Endothelial cell of umbilical vein (primary cell): ENCODE data around the gene CCDC91. TPM values are rescaled to one million over a fixed set of nuclear protein-coding genes. Genes with fewer than 3 reads are reported as not detected.

Experiments
- BruUV-seq: library from RNA; stranded (reverse); fragments of 400-500 nt; replicated peaks from 2 replicates; lab custom pipeline; 2021; lab: Mats Ljungman, UMichigan
- CTCF ChIA-PET: fragments of 300-600, 350-600 bp; sonication (Branson Sonifier 250); formaldehyde crosslinking; loops from one replicate; lab custom pipeline; 2021; ENCODE audit warnings: antibody characterized with exemption, inconsistent platforms; lab: Charles Lee
- POLR2A ChIA-PET: fragments of 300-600, 350-600 bp; sonication (Branson Sonifier 250); formaldehyde crosslinking; loops from one replicate; lab custom pipeline; 2021; ENCODE audit warnings: antibody characterized with exemption, inconsistent platforms; lab: Charles Lee
- DNase-seq: peaks from one replicate; pipeline ENCODE4 v3.0.0-alpha.2; 2011; ENCODE audit warnings: low read depth, low spot score
- FAIRE-seq: peaks from 2 replicates; lab custom pipeline; 2011; peaks lifted over from hg19 to GRCh38; lab: Jason Lieb, UNC
- H2AFZ ChIP-seq: 2 replicates; pipeline ENCODE4 v1.6.0; 2012; ENCODE audit warnings: low read depth, low read length, control low read depth, inconsistent platforms
- H3K27ac ChIP-seq: 2 replicates; pipeline ENCODE4 v1.5.1; 2011; ENCODE audit warnings: low read depth, mild to moderate bottlenecking, control low read depth, low read length, moderate library complexity; ENCODE audit not compliant: insufficient read depth
- H3K27me3 ChIP-seq, 2 experiments: 2 replicates each; pipeline versions ENCODE4 v1.6.0 to v1.6.1; 2011; ENCODE audit warnings: low read length in 2 of 2, mixed read lengths in 1 of 2; ENCODE audit not compliant: control insufficient read depth in 2 of 2, insufficient read depth in 2 of 2
- H3K36me3 ChIP-seq, 2 experiments: 2 replicates in 1 of 2; 3 replicates in 1 of 2; pipeline ENCODE4 v1.5.1; 2011; ENCODE audit warnings: low read length in 2 of 2, mild to moderate bottlenecking in 1 of 2, moderate library complexity in 1 of 2; ENCODE audit not compliant: control insufficient read depth in 2 of 2, insufficient read depth in 2 of 2; ENCODE audit errors: extremely low read depth in 1 of 2
- H3K4me1 ChIP-seq: 3 replicates; pipeline ENCODE4 v1.5.1; 2011; ENCODE audit warnings: mild to moderate bottlenecking, low read length; ENCODE audit not compliant: control insufficient read depth, insufficient read depth; ENCODE audit errors: extremely low read depth
- H3K4me2 ChIP-seq: 2 replicates; pipeline ENCODE4 v1.6.1; 2011; ENCODE audit warnings: low read length, control low read depth, mixed read lengths; ENCODE audit not compliant: insufficient read depth
- H3K4me3 ChIP-seq, 3 experiments: fragments of 200-600 bp in 1 of 3; sonication (generic), shearing (Covaris generic) in 1 of 3; replicated peaks in 1 of 3; 2 replicates each; pipeline ENCODE4 v1.5.1; 2011 to 2016; ENCODE audit warnings: control low read depth in 3 of 3, low read length in 3 of 3, mild to moderate bottlenecking in 2 of 3, inconsistent platforms in 1 of 3, low read depth in 1 of 3, moderate library complexity in 1 of 3; ENCODE audit not compliant: insufficient read depth in 1 of 3
- H3K79me2 ChIP-seq: 2 replicates; pipeline ENCODE4 v1.6.0; 2012; ENCODE audit warnings: low read length, inconsistent platforms; ENCODE audit not compliant: control insufficient read depth, insufficient read depth
- H3K9ac ChIP-seq: replicated peaks from 2 replicates; pipeline ENCODE3; 2011; ENCODE audit warnings: low read length, control low read depth; ENCODE audit not compliant: insufficient read depth; ENCODE audit errors: extremely low read depth
- H3K9me1 ChIP-seq: replicated peaks from 3 replicates; pipeline ENCODE4 v1.6.0; 2011; ENCODE audit warnings: mild to moderate bottlenecking, low read length; ENCODE audit not compliant: control insufficient read depth, insufficient read depth; ENCODE audit errors: extremely low read depth
- H3K9me3 ChIP-seq: replicated peaks from 2 replicates; pipeline ENCODE4 v1.5.1; 2012; ENCODE audit warnings: low read length, inconsistent platforms; ENCODE audit not compliant: control insufficient read depth, insufficient read depth
- H4K20me1 ChIP-seq: replicated peaks from 2 replicates; pipeline ENCODE3; 2011; ENCODE audit warnings: mild to moderate bottlenecking, low read length; ENCODE audit not compliant: control insufficient read depth, insufficient read depth; ENCODE audit errors: extremely low read depth
- CTCF ChIP-seq, 2 donors: IDR thresholded peaks; 1 replicate in 1 of 2; 2 replicates in 1 of 2; pipeline ENCODE4 v1.5.1; 2011; ENCODE audit warnings: low read length in 2 of 2, mild to moderate bottlenecking in 2 of 2, moderate library complexity in 2 of 2, control low read depth in 1 of 2, inconsistent platforms in 1 of 2, low read depth in 1 of 2; ENCODE audit not compliant: insufficient read depth in 1 of 2; ENCODE audit errors: extremely low read depth in 1 of 2
- EZH2 ChIP-seq: IDR thresholded peaks from 2 replicates; pipeline ENCODE4 v1.6.1; 2012; ENCODE audit warnings: borderline replicate concordance, low read depth, mild to moderate bottlenecking, moderate library complexity, low read length, inconsistent platforms; ENCODE audit not compliant: severe bottlenecking
- FOS ChIP-seq: IDR thresholded peaks from 2 replicates; pipeline ENCODE4 v1.6.1; 2011; ENCODE audit warnings: mild to moderate bottlenecking, low read length, moderate library complexity, borderline replicate concordance; ENCODE audit not compliant: insufficient read depth
- GATA2 ChIP-seq: IDR thresholded peaks from 2 replicates; pipeline ENCODE4 v1.7.0; 2011; ENCODE audit warnings: low read depth, mild to moderate bottlenecking, moderate library complexity, mixed read lengths, low read length; ENCODE audit not compliant: insufficient read length, insufficient read depth
- POLR2A ChIP-seq: IDR thresholded peaks from 2 replicates; pipeline ENCODE4 v1.6.1; 2012; ENCODE audit warnings: low read depth, mild to moderate bottlenecking, control low read depth, low read length
- dilution Hi-C: fragments of 300-500 bp; cut with MboI; formaldehyde crosslinking; loops from one replicate; pipeline ENCODE4 v1.15.0; 2019; ENCODE audit warnings: low sequenced_read_pairs; ENCODE audit not compliant: extremely low pct_ligation_motif_present
- intact Hi-C: fragments of 100-400 bp; cut with micrococcal nuclease; formaldehyde crosslinking; loops from one replicate; pipeline ENCODE4 v1.10.0; 2022
- polyA plus RNA-seq, 4 experiments: library from polyadenylated mRNA; depleted of rRNA in 3 of 4; stranded (reverse) in 3 of 4; unstranded in 1 of 4; fragments of >200 nt; gene quantifications; 2 replicates each; pipeline versions ENCODE4 v1.2.1 to v1.2.3, GENCODE V29; 2011 to 2012; ENCODE audit warnings: missing spikeins in 1 of 4
- total RNA-seq: library from RNA; stranded (reverse); gene quantifications from 2 replicates; pipeline ENCODE4 v1.2.3, GENCODE V29; 2021

The CCDC91 gene
- total and polyA plus RNA-seq, 2 donors (not counting 3 experiments of a cell fraction or from before 2014, with no cell fraction given), result 3.8 to 10.5 TPM

GRCh38 chr12:28563936-28564335 is 373.7 kb downstream of the CCDC91 start:
- FAIRE-seq (no peak), DNase-seq (no peak)

GRCh38 chr12:28568118-28568517 is 377.9 kb downstream of the CCDC91 start:
- no peaks in the 10 kb centered on the region for H4K20me1 ChIP-seq
- no peak overlapping the region for H2AFZ ChIP-seq
- H3K27me3 ChIP-seq, result no peaks in the 10 kb centered on the region
- no peak for TF ChIP-seq EZH2
- no TSS peak for BruUV-seq
- CTCF ChIA-PET, result no interaction called here
- DNase-seq (no peak), FAIRE-seq (no peak)
- H3K4me3 ChIP-seq, result no peak overlapping the region
- H3K9me3 ChIP-seq, result no peaks in the 10 kb centered on the region
- intact Hi-C loops, result no loop called here
- H3K36me3 ChIP-seq, result no peaks in the 10 kb centered on the region
- no peaks in the 10 kb centered on the region for H3K9me1 ChIP-seq
- no peak overlapping the region for H3K9ac ChIP-seq
- dilution Hi-C loops, result no loop called here
- H3K79me2 ChIP-seq, result no peaks in the 10 kb centered on the region
- POLR2A ChIA-PET, result no interaction called here
- peaks cover 6% of the 10 kb centered on the region for H3K4me1 ChIP-seq
- no peak overlapping the region for H3K4me2 ChIP-seq
- H3K27ac ChIP-seq, result no peak overlapping the region

More at GRCh38 chr12:28563936-28564335, 373.7 kb downstream of the CCDC91 start:
- ChIA-PET POLR2A (no interaction called here), CTCF (no interaction called here)
- H3K27me3 ChIP-seq, result no peaks in the 10 kb centered on the region
- no peak overlapping the region for H3K27ac ChIP-seq
- H3K4me2 ChIP-seq, result no peak overlapping the region
- H3K79me2 ChIP-seq, result no peaks in the 10 kb centered on the region
- H3K9me3 ChIP-seq, result no peaks in the 10 kb centered on the region
- TF ChIP-seq POLR2A (no peak), FOS (no peak), CTCF (IDR thresholded peaks at IDR 0.05; ENCODE audit: extremely low read depth in 1 of 2, insufficient read depth in 1 of 2, low read depth in 1 of 2, low read length in 2 of 2) (no peak), GATA2 (no peak)
- intact Hi-C loops (no loop called here), dilution Hi-C loops (no loop called here)
- no peak overlapping the region for H3K4me3 ChIP-seq
- no peaks in the 10 kb centered on the region for H3K36me3 ChIP-seq
- H3K9ac ChIP-seq, result no peak overlapping the region
- no peak overlapping the region for H2AFZ ChIP-seq
- no peaks in the 10 kb centered on the region for H3K9me1 ChIP-seq
- H3K4me1 ChIP-seq, result no peaks in the 10 kb centered on the region
- no TSS peak for BruUV-seq
- no peaks in the 10 kb centered on the region for H4K20me1 ChIP-seq
